Tibial nerve (tissue), 4 donors: ENCODE measurements around the gene GAREM2. TPM values are rescaled to one million over a fixed set of nuclear protein-coding genes. Genes with fewer than 3 reads are reported as not detected.

Experiments used
- DNase-seq, 2 donors: peaks; one replicate each; pipeline ENCODE4 v3.0.0-alpha.2; 2019; ENCODE audit warnings: low spot score in 2 of 2
- H3K27ac ChIP-seq, 4 donors: fragments of 200-600 bp; sonication (generic) in 3 of 4; one replicate each; pipeline ENCODE4 v1.5.1; 2017 to 2019; ENCODE audit warnings: mild to moderate bottlenecking in 1 of 4
- H3K27me3 ChIP-seq, 2 donors: fragments of 200-600 bp; sonication (generic) in 1 of 2; one replicate each; pipeline versions ENCODE4 v1.5.1 to v1.6.0; 2017 to 2019
- H3K36me3 ChIP-seq, 3 donors: fragments of 200-600 bp; sonication (generic); one replicate each; pipeline ENCODE4 v1.5.1; 2018 to 2019
- H3K4me1 ChIP-seq, 4 donors: fragments of 200-600 bp; sonication (generic) in 3 of 4; one replicate each; pipeline ENCODE4 v1.5.1; 2017 to 2019
- H3K4me3 ChIP-seq, 4 donors: fragments of 200-600 bp; sonication (generic) in 3 of 4; one replicate each; pipeline ENCODE4 v1.5.1; 2017 to 2019; ENCODE audit warnings: mild to moderate bottlenecking in 1 of 4, moderate library complexity in 1 of 4
- H3K9me3 ChIP-seq, 4 donors: fragments of 200-600 bp; sonication (generic) in 3 of 4; one replicate each; pipeline ENCODE4 v1.5.1; 2017 to 2019
- EP300 ChIP-seq, 2 donors: sonication (generic); formaldehyde crosslinking; IDR thresholded peaks; one replicate each; pipeline ENCODE4 v1.6.1; 2017; ENCODE audit warnings: antibody characterized with exemption in 2 of 2, mild to moderate bottlenecking in 1 of 2
- POLR2A ChIP-seq, 2 donors: fragments of 450-650 bp; IDR thresholded peaks; one replicate each; pipeline ENCODE4 v1.6.1; 2017; ENCODE audit warnings: antibody characterized with exemption in 2 of 2, mild to moderate bottlenecking in 2 of 2, moderate library complexity in 2 of 2
- WGBS, 2 donors: methylation state at CpG; one replicate each; pipeline ENCODE4 v1.1.5; 2018; 5-methylcytosine and 5-hydroxymethylcytosine counted together
- total RNA-seq, 4 donors: library from RNA; depleted of rRNA; stranded (reverse); fragments of >200 nt; gene quantifications; one replicate each; pipeline ENCODE4 v1.1.0, GENCODE V29; 2016
- TF ChIP-seq, protein P1 (sequence below), 5 experiments: fragments of 200-600 bp in 3 of 5; fragments of 450-650 bp in 2 of 5; sonication (generic) in 3 of 5; IDR thresholded peaks; one replicate each; pipeline ENCODE4 v1.5.1; 2016 to 2019; ENCODE audit warnings: antibody characterized with exemption in 5 of 5, mild to moderate bottlenecking in 3 of 5, moderate library complexity in 2 of 5

GAREM2 gene
- total RNA-seq, 4 donors from 2014 or later, result 1.5 to 4.7 (median 3.2) TPM

DNA sequence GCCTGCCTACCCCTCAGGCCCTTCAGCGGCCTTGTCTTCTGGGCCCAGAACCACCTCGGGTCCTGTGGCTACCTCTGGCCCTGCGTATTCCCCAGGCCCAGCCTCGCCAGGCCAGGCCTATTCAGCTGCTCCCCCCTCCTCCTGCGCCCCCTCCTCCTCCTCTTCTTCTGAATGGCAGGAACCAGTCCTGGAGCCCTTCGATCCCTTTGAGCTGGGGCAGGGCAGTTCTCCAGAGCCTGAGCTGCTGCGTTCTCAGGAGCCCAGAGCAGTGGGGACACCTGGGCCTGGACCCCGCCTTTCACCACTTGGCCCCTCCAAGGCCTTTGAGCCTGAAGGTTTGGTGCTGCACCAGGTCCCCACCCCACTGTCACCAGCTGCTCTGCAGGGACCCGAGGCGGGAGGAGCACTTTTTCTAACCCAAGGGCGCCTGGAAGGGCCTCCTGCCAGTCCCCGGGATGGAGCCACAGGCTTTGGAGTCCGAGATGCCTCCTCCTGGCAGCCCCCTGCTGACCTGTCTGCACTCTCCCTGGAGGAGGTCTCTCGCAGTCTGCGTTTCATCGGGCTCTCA, 14.7 kb downstream of the GAREM2 start:
- H3K9me3 ChIP-seq, result no peaks in the 10 kb centered on the region

DNA sequence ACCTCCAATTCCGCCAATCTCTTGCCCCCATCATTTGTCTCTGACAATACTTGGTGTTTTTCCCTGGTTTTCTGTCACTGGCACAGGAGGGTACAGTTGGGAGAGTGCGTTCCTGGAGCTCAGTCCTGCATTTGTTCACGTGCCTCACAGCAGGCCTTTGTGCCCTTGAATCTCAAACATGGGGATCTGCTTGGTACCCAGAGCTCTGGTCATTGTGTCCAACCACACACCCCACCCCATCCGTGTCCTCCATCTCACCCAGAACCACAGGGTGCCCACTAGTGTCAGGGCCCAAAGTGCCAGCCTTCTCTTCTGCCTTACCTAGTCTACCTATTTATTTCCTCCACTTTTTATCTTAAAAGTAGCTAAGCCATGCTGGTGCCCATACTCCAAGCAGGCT, 16.2 kb downstream of the GAREM2 start:
- no peak for DNase-seq
- peaks cover 0 to 71% (median 0%) of the 10 kb centered on the region in 3 donors for H3K36me3 ChIP-seq
- TF ChIP-seq, protein P1, sequence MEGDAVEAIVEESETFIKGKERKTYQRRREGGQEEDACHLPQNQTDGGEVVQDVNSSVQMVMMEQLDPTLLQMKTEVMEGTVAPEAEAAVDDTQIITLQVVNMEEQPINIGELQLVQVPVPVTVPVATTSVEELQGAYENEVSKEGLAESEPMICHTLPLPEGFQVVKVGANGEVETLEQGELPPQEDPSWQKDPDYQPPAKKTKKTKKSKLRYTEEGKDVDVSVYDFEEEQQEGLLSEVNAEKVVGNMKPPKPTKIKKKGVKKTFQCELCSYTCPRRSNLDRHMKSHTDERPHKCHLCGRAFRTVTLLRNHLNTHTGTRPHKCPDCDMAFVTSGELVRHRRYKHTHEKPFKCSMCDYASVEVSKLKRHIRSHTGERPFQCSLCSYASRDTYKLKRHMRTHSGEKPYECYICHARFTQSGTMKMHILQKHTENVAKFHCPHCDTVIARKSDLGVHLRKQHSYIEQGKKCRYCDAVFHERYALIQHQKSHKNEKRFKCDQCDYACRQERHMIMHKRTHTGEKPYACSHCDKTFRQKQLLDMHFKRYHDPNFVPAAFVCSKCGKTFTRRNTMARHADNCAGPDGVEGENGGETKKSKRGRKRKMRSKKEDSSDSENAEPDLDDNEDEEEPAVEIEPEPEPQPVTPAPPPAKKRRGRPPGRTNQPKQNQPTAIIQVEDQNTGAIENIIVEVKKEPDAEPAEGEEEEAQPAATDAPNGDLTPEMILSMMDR (IDR thresholded peaks at IDR 0.05), result no peak
- H3K4me1 ChIP-seq, result peaks cover 0 to 17% (median 5%) of the 10 kb centered on the region in 4 donors
- H3K27ac ChIP-seq, result no peak overlapping the region
- H3K27me3 ChIP-seq, result no peaks in the 10 kb centered on the region
- WGBS, 2 donors, result 78 to 87% methylated on average over 4 of the region's 4 CpGs
- H3K9me3 ChIP-seq, result no peaks in the 10 kb centered on the region
- no peak overlapping the region for H3K4me3 ChIP-seq

More for the DNA sequence above, 14.7 kb downstream of the GAREM2 start:
- WGBS, 2 donors, result 91 to 92% methylated on average over 12 to 16 of the region's 16 CpGs
- DNase-seq, result no peak
- Histone ChIP-seq H3K27me3 (no peaks in the 10 kb centered on the region), H3K27ac (no peak overlapping the region), H3K36me3 (peaks cover 0 to 56% (median 0%) of the 10 kb centered on the region in 3 donors), H3K4me1 (peaks cover 0 to 20% (median 5%) of the 10 kb centered on the region in 4 donors), H3K4me3 (no peak overlapping the region)
- TF ChIP-seq POLR2A (IDR thresholded peaks at IDR 0.05) (no peak), EP300 (IDR thresholded peaks at IDR 0.05) (no peak)
- TF ChIP-seq, protein P1 (IDR thresholded peaks at IDR 0.05), result no peak

DNA sequence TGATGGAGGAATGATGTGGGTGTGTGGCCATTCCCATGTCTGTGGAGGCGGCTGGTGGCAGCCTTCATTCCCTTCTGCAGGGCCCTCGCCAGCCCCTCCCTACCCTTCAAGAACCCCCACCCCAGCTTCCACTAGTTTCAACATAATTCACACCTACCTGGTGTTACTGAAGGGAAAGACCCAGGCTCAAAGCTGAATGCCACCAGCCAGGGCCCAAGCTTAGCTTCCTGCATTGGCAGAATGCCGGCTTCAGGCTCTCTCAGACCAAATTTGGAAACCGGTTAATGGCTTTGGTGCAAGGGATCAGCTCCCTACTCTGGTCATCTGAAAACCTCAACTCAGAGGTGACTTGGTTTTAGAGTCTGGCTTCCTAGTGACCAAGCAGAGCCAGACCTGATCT, 16.9 kb downstream of the GAREM2 start:
- H3K27ac ChIP-seq, result no peak overlapping the region
- no peak for DNase-seq

DNA sequence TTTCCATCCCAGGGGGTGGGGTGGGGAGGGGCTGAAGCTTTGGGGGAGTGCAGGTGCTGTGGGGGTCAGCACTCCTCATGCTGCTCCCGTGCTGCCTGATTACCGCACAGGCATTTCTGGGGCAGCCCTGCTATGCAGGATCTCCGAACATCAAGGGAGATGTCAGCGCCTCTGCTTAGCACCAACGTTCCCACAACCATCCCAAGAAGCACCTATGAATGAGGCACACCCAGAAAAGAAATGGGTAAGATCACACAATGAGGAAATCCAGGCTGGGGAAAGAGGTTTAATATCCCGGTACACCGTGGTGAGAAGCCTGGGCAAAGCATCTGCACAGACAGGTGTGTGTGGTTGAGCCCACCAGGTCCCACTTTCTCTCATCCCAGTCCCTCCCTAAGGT, 17.5 kb downstream of the GAREM2 start:
- no peak for DNase-seq
- 78 to 85% methylated on average over 7 of the region's 7 CpGs for WGBS, 2 donors
- H3K27ac ChIP-seq, result no peak overlapping the region
- no peak for TF ChIP-seq EP300 (IDR thresholded peaks at IDR 0.05)
- no peak for TF ChIP-seq POLR2A (IDR thresholded peaks at IDR 0.05)
- TF ChIP-seq, protein P1 (IDR thresholded peaks at IDR 0.05), result no peak
- peaks cover 0 to 84% (median 6%) of the 10 kb centered on the region in 3 donors for H3K36me3 ChIP-seq
- no peak overlapping the region for H3K4me3 ChIP-seq
- H3K4me1 ChIP-seq, result peaks cover 0 to 9% (median 3%) of the 10 kb centered on the region in 4 donors
- H3K9me3 ChIP-seq, result no peaks in the 10 kb centered on the region
- no peaks in the 10 kb centered on the region for H3K27me3 ChIP-seq

More for the DNA sequence above, 16.9 kb downstream of the GAREM2 start:
- Histone ChIP-seq H3K27me3 (no peaks in the 10 kb centered on the region), H3K4me3 (no peak overlapping the region), H3K36me3 (peaks cover 0 to 77% (median 2%) of the 10 kb centered on the region in 3 donors), H3K4me1 (peaks cover 0 to 13% (median 5%) of the 10 kb centered on the region in 4 donors), H3K9me3 (no peaks in the 10 kb centered on the region)
- TF ChIP-seq POLR2A (IDR thresholded peaks at IDR 0.05) (no peak), EP300 (IDR thresholded peaks at IDR 0.05) (no peak)
- TF ChIP-seq, protein P1 (IDR thresholded peaks at IDR 0.05), result no peak
- WGBS, 2 donors, result 83 to 90% methylated on average over 4 of the region's 4 CpGs

DNA sequence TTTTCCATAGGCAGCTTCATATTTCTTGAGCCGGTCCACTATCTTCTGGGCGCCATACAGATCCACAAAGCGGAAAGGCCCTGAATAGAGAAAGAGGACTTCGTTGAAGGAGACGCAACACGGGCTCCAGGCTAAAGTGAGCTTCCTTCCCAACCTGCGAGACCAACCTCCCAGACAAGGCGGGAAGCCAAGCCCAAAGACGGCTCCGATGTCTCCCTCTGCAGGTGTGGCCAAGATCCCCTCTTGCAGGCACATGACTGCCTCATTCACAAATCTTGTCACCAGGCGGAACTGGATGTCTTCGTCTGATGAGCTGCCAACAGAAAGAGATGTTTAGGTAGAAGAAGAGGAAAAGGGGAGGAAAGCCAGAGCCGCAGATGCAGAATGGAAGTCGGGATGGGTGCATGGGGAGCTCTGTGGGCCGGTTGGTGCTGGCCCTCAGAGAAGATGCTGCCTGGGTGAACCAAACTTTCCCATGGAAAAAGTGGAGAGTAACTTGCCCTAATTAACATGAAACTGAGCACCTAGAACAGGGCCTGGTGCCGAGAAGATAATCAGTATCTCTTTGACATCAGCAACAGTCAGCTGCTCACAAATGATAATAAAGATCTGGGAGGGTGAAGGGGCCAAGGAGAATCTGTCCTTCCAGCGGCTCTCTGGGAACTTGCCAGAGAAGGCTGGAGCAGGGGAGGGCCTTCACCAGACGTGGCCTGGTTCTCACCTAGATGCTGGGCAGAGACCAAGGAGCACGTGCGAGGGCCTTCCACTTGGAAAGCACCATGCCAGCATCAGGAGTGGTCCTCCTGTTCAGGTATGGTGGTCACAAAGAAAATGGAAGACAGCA, 18.6 kb downstream of the GAREM2 start:
- Histone ChIP-seq H3K27ac (no peak overlapping the region), H3K27me3 (no peaks in the 10 kb centered on the region), H3K9me3 (no peaks in the 10 kb centered on the region), H3K4me1 (no peaks in the 10 kb centered on the region), H3K36me3 (peaks cover 0 to 95% (median 6%) of the 10 kb centered on the region in 3 donors), H3K4me3 (no peak overlapping the region)
- 84 to 90% methylated on average over 20 of the region's 20 CpGs for WGBS, 2 donors
- no peak for DNase-seq
- TF ChIP-seq EP300 (IDR thresholded peaks at IDR 0.05) (no peak), POLR2A (IDR thresholded peaks at IDR 0.05) (no peak)
- TF ChIP-seq, protein P1 (IDR thresholded peaks at IDR 0.05), result no peak
